Lower leg skin (tissue), 4 donors: Measurements from ENCODE around the gene PRICKLE2. TPM values are rescaled to one million over a fixed set of nuclear protein-coding genes. Genes with fewer than 3 reads are reported as not detected.

Experiments used
- DNase-seq, 2 donors: peaks; one replicate each; pipeline ENCODE4 v3.0.0-alpha.2; 2019; ENCODE audit warnings: low spot score in 2 of 2
- H3K4me3 ChIP-seq: fragments of 200-600 bp; sonication (generic); 2 replicates; pipeline ENCODE4 v1.5.1; 2017; ENCODE audit warnings: mild to moderate bottlenecking, low read depth; ENCODE audit not compliant: poor library complexity, severe bottlenecking
- CTCF ChIP-seq, 3 donors: fragments of 450-650 bp; IDR thresholded peaks; one replicate each; pipeline ENCODE4 v1.5.1; 2016; ENCODE audit warnings: antibody characterized with exemption in 3 of 3, mild to moderate bottlenecking in 3 of 3, moderate library complexity in 2 of 3
- POLR2A ChIP-seq, 2 donors: fragments of 450-650 bp; IDR thresholded peaks; one replicate each; pipeline ENCODE4 v1.6.1; 2016 to 2017; ENCODE audit warnings: antibody characterized with exemption in 2 of 2, mild to moderate bottlenecking in 1 of 2, moderate library complexity in 1 of 2
- WGBS, 2 donors: methylation state at CpG; one replicate each; pipeline ENCODE4 v1.1.5; 2018; 5-methylcytosine and 5-hydroxymethylcytosine counted together
- intact Hi-C: fragments of 100-400 bp; cut with DNase I; formaldehyde crosslinking; loops from one replicate; pipeline ENCODE4 v1.15.0; 2023; ENCODE audit warnings: low total_unique reads
- total RNA-seq, 4 donors: library from RNA; depleted of rRNA; stranded (reverse); fragments of >200 nt; gene quantifications; one replicate each; pipeline ENCODE4 v1.1.0, GENCODE V29; 2016

Gene PRICKLE2
- total RNA-seq, 4 donors from 2014 or later = 10.2 to 18.7 (median 11.7) TPM

GRCh38 chr3:64247991-64248646 is 22.9 kb upstream of the PRICKLE2 start:
- no peak for TF ChIP-seq POLR2A (IDR thresholded peaks at IDR 0.05)
- TF ChIP-seq CTCF (IDR thresholded peaks at IDR 0.05) = no peak
- no peak overlapping the region for H3K4me3 ChIP-seq
- DNase-seq = no peak
- intact Hi-C loops = no loop called here
- 67 to 77% methylated on average over 4 of the region's 4 CpGs for WGBS, 2 donors

DNA sequence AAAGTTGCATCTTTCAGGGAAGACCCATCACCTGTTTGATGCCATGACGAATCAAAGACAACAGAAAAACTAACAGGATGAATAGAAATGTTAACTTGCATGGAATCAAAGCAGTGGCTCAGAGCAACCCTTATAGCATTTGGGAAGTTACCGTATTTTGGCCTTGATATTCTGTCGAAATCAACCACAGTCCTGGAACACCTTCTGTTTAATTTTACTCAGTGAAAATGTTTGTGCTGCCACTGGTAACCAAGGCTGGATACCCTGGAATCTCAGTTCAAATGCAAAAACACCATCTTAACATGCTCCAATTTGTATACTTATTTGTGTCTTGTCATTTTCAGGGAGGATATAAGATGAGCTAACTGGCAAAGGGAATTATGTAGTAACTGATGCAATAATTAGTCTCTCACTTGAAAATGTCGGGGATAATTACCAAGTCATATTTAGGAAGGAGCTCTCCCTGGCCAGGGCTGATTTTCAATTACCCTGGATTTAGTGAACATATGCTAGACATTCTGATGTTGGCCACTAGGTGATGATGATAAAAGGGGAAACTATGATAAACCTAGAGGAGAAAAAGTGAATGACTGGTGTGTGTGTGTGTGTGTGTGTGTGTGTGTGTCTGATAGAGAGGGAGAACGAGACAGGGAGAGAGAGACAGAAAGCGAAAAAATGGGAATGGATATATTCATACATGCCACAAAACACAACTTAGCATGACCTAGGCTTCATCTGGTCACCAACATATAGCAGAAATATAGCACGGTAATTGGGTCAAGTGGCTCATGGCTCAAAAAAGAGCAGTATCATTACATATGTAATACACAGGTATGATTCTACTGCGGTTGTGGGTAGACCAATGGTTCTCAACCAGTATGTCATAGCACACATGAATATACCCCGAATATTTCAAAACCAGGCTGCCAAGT is 19.0 kb upstream of the PRICKLE2 start:
- TF ChIP-seq CTCF (IDR thresholded peaks at IDR 0.05) (no peak), POLR2A (IDR thresholded peaks at IDR 0.05) (no peak)
- 78 to 79% methylated on average over 9 of the region's 9 CpGs for WGBS, 2 donors
- no peak for DNase-seq
- H3K4me3 ChIP-seq = no peak overlapping the region
- intact Hi-C loops = no loop called here

- no peak overlapping the region for H3K4me3 ChIP-seq
- no peak for TF ChIP-seq CTCF (IDR thresholded peaks at IDR 0.05)
- no peak for TF ChIP-seq POLR2A (IDR thresholded peaks at IDR 0.05)
- no peak for DNase-seq
- 30 to 66% methylated on average over 2 of the region's 2 CpGs for WGBS, 2 donors
- intact Hi-C loops = no loop called here
Measured at GRCh38 chr3:64242435-64242834, 17.2 kb upstream of the PRICKLE2 start.

- TF ChIP-seq POLR2A (IDR thresholded peaks at IDR 0.05) = no peak
- no peak for TF ChIP-seq CTCF (IDR thresholded peaks at IDR 0.05)
- WGBS, 2 donors = 68 to 72% methylated on average over 2 of the region's 2 CpGs
- no peak for DNase-seq
- intact Hi-C loops = no loop called here
- no peak overlapping the region for H3K4me3 ChIP-seq
Measured at GRCh38 chr3:64240959-64241358, 15.7 kb upstream of the PRICKLE2 start.

DNA sequence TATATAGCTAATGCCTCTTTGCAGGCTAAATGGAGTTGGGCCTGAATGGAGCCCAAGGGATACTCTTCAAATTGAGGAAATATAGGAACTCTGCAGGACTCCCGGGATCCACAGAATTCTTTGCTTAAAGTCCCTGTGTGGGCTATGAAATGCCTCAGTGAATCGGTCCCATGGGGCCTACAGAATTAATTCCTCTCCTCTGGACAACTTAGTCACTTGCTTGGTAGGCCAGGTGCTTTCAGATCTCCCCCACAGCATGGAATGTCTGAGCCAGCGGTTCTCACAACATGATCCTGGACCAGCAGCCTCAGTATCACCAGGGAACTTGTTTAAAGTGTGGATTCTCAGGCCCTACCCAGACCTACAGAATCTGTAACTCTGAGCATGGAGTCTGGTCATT is 15.1 kb upstream of the PRICKLE2 start:
- WGBS, 2 donors = 85 to 92% methylated on average over 3 of the region's 3 CpGs

More for the DNA sequence above, 15.1 kb upstream of the PRICKLE2 start:
- TF ChIP-seq CTCF (IDR thresholded peaks at IDR 0.05) = no peak
- TF ChIP-seq POLR2A (IDR thresholded peaks at IDR 0.05) = no peak
- no peak for DNase-seq
- intact Hi-C loops = no loop called here
- H3K4me3 ChIP-seq = no peak overlapping the region
